Medulla oblongata (tissue), 1 donor: ENCODE results near the gene METAP2.
"Not testable (repeated sequence)": the region's sequence is repeated elsewhere in the genome, so short reads cannot be mapped to it uniquely, and the experiment has no call there.

Experiments used
- DNase-seq: peaks from one replicate; pipeline ENCODE4 v3.0.0-alpha.2; 2015; ENCODE audit errors: extremely low spot score

METAP2 gene

GRCh38 chr12:95462551-95462950, 11.4 kb upstream of the METAP2 start:
- DNase-seq = no peak

- DNase-seq = no peak
Measured at GRCh38 chr12:95463050-95463449, 10.9 kb upstream of the METAP2 start.

- not testable (repeated sequence) for DNase-seq
Measured at GRCh38 chr12:95463776-95464175, 10.2 kb upstream of the METAP2 start.

GRCh38 chr12:95465275-95465674, 8.7 kb upstream of the METAP2 start:
- DNase-seq = no peak

GRCh38 chr12:95470300-95470699, 3.7 kb upstream of the METAP2 start:
- DNase-seq = no peak

- DNase-seq = peak; percentile 74
Measured at GRCh38 chr12:95473231-95473883, 595 bp upstream of the METAP2 start.

GRCh38 chr12:95474660-95474958, 657 bp downstream of the METAP2 start:
- DNase-seq = peak; percentile 14

GRCh38 chr12:95480230-95480629, 6.3 kb downstream of the METAP2 start:
- DNase-seq = no peak

- no peak for DNase-seq
Measured at GRCh38 chr12:95481072-95481471, 7.1 kb downstream of the METAP2 start.

GRCh38 chr12:95481888-95482287, 7.9 kb downstream of the METAP2 start:
- no peak for DNase-seq

GRCh38 chr12:95482564-95482963, 8.6 kb downstream of the METAP2 start:
- not testable (repeated sequence) for DNase-seq

GRCh38 chr12:95484524-95484923, 10.6 kb downstream of the METAP2 start:
- DNase-seq = no peak

GRCh38 chr12:95487024-95487423, 13.1 kb downstream of the METAP2 start:
- no peak for DNase-seq

GRCh38 chr12:95492462-95492861, 18.5 kb downstream of the METAP2 start:
- DNase-seq = no peak

- no peak for DNase-seq
Measured at GRCh38 chr12:95494888-95495287, 20.9 kb downstream of the METAP2 start.

GRCh38 chr12:95495433-95495832, 21.5 kb downstream of the METAP2 start:
- no peak for DNase-seq

- DNase-seq = no peak
Measured at GRCh38 chr12:95497031-95497430, 23.1 kb downstream of the METAP2 start.

- DNase-seq = no peak
Measured at GRCh38 chr12:95498968-95499367, 25.0 kb downstream of the METAP2 start.

- no peak for DNase-seq
Measured at GRCh38 chr12:95499772-95500171, 25.8 kb downstream of the METAP2 start.

GRCh38 chr12:95504140-95504539, 30.2 kb downstream of the METAP2 start:
- no peak for DNase-seq

- no peak for DNase-seq
Measured at GRCh38 chr12:95505039-95505438, 31.1 kb downstream of the METAP2 start.

GRCh38 chr12:95506707-95507523, 33.0 kb downstream of the METAP2 start:
- peak; percentile 20 for DNase-seq

- no peak for DNase-seq
Measured at GRCh38 chr12:95509300-95509699, 35.3 kb downstream of the METAP2 start.
